Measurements from ENCODE around the gene SLC38A9.
"Not testable (repeated sequence)": the region's sequence is repeated elsewhere in the genome, so short reads cannot be mapped to it uniquely, and the experiment has no call there.

The SLC38A9 gene

GRCh38 chr5:55708732-55709131, 3.4 kb downstream of the SLC38A9 start:
- no peak for DNase-seq (ENCODE audit: low read depth in 4 of 4, low spot score in 1 of 4)

GRCh38 chr5:55706230-55706629, 5.9 kb downstream of the SLC38A9 start:
- DNase-seq (ENCODE audit: low read depth in 4 of 4, low spot score in 1 of 4): no peak

GRCh38 chr5:55702598-55703345, 9.4 kb downstream of the SLC38A9 start:
- no peak for DNase-seq (ENCODE audit: low read depth in 4 of 4, low spot score in 1 of 4)

- no peak for DNase-seq (ENCODE audit: low read depth in 4 of 4, low spot score in 1 of 4)
These were observed 10.5 kb downstream of the SLC38A9 start for GRCh38 chr5:55701462-55702103.

GRCh38 chr5:55700745-55701144, 11.4 kb downstream of the SLC38A9 start:
- DNase-seq (ENCODE audit: low read depth in 4 of 4, low spot score in 1 of 4): no peak

GRCh38 chr5:55699041-55699688, 13.0 kb downstream of the SLC38A9 start:
- DNase-seq (ENCODE audit: low read depth in 4 of 4, low spot score in 1 of 4): no peak

GRCh38 chr5:55696704-55697103, 15.4 kb downstream of the SLC38A9 start:
- not testable (repeated sequence) for DNase-seq (ENCODE audit: low read depth in 4 of 4, low spot score in 1 of 4)

- DNase-seq (ENCODE audit: low read depth in 4 of 4, low spot score in 1 of 4): no peak
These were observed 17.8 kb downstream of the SLC38A9 start for GRCh38 chr5:55694152-55694830.

- no peak for DNase-seq (ENCODE audit: low read depth in 4 of 4, low spot score in 1 of 4)
These were observed 19.6 kb downstream of the SLC38A9 start for GRCh38 chr5:55692509-55692908.

- DNase-seq (ENCODE audit: low read depth in 4 of 4, low spot score in 1 of 4): no peak
These were observed 20.1 kb downstream of the SLC38A9 start for GRCh38 chr5:55692106-55692417.

- DNase-seq (ENCODE audit: low read depth in 4 of 4, low spot score in 1 of 4): no peak
These were observed 20.6 kb downstream of the SLC38A9 start for GRCh38 chr5:55691265-55692105.

GRCh38 chr5:55682071-55682470, 30.1 kb downstream of the SLC38A9 start:
- no peak for DNase-seq (ENCODE audit: low read depth in 4 of 4, low spot score in 1 of 4)

- no peak for DNase-seq (ENCODE audit: low read depth in 4 of 4, low spot score in 1 of 4)
These were observed 30.8 kb downstream of the SLC38A9 start for GRCh38 chr5:55681301-55681700.

GRCh38 chr5:55680353-55680752, 31.8 kb downstream of the SLC38A9 start:
- no peak for DNase-seq (ENCODE audit: low read depth in 4 of 4, low spot score in 1 of 4)

- DNase-seq (ENCODE audit: low read depth in 4 of 4, low spot score in 1 of 4): no peak
These were observed 32.6 kb downstream of the SLC38A9 start for GRCh38 chr5:55679556-55679955.

GRCh38 chr5:55675119-55675518, 37.0 kb downstream of the SLC38A9 start:
- no peak for DNase-seq (ENCODE audit: low read depth in 4 of 4, low spot score in 1 of 4)

GRCh38 chr5:55674340-55674739, 37.8 kb downstream of the SLC38A9 start:
- no peak for DNase-seq (ENCODE audit: low read depth in 4 of 4, low spot score in 1 of 4)

- DNase-seq (ENCODE audit: low read depth in 4 of 4, low spot score in 1 of 4): no peak
These were observed 39.6 kb downstream of the SLC38A9 start for GRCh38 chr5:55672477-55672911.

GRCh38 chr5:55671975-55672374, 40.1 kb downstream of the SLC38A9 start:
- DNase-seq (ENCODE audit: low read depth in 4 of 4, low spot score in 1 of 4): no peak

- no peak for DNase-seq (ENCODE audit: low read depth in 4 of 4, low spot score in 1 of 4)
These were observed 43.8 kb downstream of the SLC38A9 start for GRCh38 chr5:55668356-55668755.

- DNase-seq (ENCODE audit: low read depth in 4 of 4, low spot score in 1 of 4): no peak
These were observed 44.2 kb downstream of the SLC38A9 start for GRCh38 chr5:55667938-55668337.
